HG03565 (cell line): ENCODE results near the gene QPRT.
"Not testable (repeated sequence)": the region's sequence is repeated elsewhere in the genome, so short reads cannot be mapped to it uniquely, and the experiment has no call there.

Source experiments
- ATAC-seq: cut with Tn5 transposase; IDR thresholded peaks from one replicate; pipeline ENCODE4 v1.9.1; 2021; ENCODE audit warnings: mild to moderate bottlenecking, moderate library complexity; ENCODE audit not compliant: unreplicated experiment

Gene QPRT

DNA sequence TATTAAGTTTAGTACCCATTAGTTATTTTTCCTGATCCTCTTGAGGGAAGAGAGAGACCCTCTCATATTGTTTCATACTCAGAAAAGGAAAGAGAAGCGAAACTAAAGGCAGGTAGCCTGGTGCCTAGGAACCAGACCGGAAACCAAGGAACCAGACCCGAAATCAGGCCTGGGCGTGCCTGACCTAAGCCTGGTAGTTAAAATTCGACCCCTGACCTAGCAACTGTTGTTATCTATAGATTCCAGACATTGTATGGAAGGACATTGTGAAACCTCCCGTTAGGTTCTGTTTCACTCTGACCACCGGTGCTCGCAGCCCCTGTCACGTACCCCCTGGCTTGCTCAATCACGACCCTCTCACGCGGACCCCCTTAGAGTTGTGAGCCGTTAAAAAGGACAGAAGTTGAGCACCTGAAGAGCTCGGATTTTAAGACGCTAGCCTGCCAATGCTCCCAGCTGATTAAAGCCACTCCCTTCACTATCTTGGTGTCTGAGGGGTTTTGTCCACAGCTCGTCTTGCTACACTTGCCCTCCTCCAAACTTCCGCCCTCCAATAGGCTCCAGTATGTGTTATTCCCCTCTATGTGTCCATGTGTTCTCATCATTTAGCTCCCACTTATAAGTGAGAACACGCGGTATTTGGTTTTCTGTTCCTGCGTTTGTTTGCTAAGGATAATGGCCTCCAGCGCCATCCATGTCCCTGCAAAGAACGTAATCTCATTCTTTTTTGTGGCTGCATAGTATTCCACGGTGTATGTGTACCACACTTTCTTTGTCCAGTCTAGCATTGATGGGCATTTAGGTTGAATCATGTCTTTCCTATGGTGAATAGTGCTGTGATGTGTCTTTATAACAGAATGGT, 10.7 kb downstream of the QPRT start:
- not testable (repeated sequence) for ATAC-seq

DNA sequence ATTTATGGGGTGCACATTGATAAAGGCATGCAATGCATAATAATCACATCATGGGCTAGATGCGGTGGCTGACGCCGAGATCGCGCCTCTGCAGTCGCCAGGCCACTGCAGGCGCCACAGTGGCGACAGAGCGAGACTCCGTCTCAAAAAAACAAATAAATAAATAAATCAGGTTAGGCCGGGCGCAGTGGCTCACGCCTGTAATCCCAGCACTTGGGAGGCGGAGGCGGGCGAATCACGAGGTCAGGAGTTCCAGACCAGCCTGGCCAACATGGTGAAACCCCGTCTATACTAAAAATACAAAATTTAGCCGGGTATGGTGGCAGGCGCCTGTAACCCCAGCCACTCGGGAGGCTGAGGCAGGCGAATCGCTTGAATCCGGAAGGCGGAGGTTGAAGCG, 13.6 kb downstream of the QPRT start:
- ATAC-seq: not testable (repeated sequence)

DNA sequence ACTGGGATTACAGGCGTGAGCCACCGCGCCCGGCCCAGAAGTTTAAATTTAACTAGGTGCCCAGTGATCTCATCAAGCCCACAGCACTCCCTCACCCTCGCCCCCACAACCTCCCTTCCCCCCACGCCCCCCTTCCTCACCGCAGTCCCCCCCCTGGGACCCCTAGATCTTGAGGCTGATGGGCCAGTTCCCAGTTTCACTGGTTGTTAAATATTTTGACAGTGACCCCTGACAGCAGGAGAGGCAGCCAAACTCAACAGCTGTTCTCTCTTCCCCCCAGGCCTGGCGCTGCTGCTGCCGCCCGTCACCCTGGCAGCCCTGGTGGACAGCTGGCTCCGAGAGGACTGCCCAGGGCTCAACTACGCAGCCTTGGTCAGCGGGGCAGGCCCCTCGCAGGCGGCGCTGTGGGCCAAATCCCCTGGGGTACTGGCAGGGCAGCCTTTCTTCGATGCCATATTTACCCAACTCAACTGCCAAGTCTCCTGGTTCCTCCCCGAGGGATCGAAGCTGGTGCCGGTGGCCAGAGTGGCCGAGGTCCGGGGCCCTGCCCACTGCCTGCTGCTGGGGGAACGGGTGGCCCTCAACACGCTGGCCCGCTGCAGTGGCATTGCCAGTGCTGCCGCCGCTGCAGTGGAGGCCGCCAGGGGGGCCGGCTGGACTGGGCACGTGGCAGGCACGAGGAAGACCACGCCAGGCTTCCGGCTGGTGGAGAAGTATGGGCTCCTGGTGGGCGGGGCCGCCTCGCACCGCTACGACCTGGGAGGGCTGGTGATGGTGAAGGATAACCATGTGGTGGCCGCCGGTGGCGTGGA, 15.6 kb downstream of the QPRT start:
- no peak for ATAC-seq

GRCh38 chr16:29695675-29696074, 16.7 kb downstream of the QPRT start:
- not testable (repeated sequence) for ATAC-seq

DNA sequence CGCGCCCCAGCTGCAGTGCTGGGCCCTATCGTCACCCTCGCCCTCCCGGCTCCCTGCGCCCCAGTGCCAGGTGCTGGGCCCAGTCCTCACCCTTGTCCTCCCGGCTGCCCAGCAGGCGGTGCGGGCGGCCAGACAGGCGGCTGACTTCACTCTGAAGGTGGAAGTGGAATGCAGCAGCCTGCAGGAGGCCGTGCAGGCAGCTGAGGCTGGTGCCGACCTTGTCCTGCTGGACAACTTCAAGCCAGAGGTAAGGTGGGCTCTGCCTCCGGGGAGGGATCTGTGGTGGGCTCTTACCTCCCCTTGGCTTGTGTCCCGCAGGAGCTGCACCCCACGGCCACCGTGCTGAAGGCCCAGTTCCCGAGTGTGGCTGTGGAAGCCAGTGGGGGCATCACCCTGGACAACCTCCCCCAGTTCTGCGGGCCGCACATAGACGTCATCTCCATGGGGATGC, 17.9 kb downstream of the QPRT start:
- ATAC-seq: no peak

- no peak for ATAC-seq
Observed at GRCh38 chr16:29697391-29697790, 18.4 kb downstream of the QPRT start.

- ATAC-seq: no peak
Observed at GRCh38 chr16:29698042-29698441, 19.1 kb downstream of the QPRT start.

- no peak for ATAC-seq
Observed at GRCh38 chr16:29698484-29699323, 19.7 kb downstream of the QPRT start.

GRCh38 chr16:29699324-29700219, 20.6 kb downstream of the QPRT start:
- ATAC-seq: no peak

DNA sequence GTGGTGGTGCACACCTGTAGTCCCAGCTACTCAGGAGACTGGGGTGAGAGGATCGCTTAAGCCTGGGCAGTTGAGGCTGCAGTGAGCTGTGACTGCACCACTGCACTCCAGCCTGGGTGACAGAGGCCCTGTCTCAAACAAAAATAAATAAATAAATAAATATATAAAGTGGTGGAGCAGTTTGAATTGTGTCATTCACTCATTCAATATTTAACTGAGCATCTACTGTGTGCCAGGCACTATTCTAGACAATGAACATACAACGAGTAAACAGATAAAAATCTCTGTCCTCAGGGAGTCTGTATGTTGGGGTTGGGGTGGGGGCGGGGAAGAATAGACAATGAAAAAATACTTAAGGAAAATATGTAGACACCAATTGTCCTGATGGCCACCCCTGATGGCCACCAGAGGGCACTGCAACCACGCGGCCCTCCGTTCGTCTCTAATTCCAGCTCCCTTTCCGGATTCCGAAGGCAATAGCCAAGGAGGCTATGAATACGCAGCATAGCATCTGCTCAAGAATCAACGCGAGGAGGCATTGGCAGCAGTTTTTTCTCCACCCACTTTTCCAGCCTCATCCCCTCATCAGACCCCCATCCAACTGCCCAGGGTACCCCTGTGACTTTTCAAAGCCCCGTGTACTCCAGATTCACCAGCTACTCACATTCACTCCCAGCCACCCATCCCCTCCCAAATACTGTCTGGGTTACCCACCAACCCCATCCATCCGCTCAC, 21.4 kb downstream of the QPRT start:
- no peak for ATAC-seq

DNA sequence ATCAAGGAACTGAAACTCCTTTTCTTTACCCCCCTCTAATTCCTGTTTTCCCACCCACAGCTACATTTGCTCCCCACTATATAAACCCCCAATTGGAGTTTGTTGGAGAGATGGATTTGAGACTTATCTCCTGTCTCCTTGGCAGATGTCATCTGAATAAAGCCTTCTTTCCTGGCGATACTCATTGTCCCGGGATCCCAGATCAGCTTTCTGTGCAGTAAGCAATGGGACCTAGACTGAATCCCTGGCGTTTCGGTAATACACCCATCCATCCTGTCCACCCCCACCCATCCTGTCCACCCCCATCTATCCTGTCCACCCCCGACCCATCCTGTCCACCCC, 22.2 kb downstream of the QPRT start:
- no peak for ATAC-seq

GRCh38 chr16:29702269-29702668, 23.3 kb downstream of the QPRT start:
- no peak for ATAC-seq

GRCh38 chr16:29705030-29705429, 26.1 kb downstream of the QPRT start:
- ATAC-seq: no peak

DNA sequence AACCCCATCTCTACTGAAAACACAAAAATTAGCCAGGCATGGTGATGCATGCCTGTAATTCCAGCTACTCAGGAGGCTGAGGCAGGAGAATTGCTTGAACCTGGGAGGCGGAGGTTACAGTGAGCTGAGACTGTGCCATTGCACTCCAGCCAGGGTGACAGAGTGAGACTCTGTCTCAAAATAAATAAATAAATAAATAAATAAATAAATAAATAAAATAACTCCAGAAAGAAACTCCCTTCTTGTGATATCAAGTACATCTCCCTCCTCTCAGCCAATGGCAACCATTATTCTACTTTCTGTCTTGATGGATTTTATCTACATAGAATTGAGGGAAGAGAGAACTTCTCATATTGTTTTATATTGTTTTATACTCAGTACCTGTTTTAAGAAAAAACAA, 28.2 kb downstream of the QPRT start:
- ATAC-seq: not testable (repeated sequence)

GRCh38 chr16:29708917-29709600, 30.1 kb downstream of the QPRT start:
- no peak for ATAC-seq

- not testable (repeated sequence) for ATAC-seq
Observed at GRCh38 chr16:29709657-29710056, 30.7 kb downstream of the QPRT start.

DNA sequence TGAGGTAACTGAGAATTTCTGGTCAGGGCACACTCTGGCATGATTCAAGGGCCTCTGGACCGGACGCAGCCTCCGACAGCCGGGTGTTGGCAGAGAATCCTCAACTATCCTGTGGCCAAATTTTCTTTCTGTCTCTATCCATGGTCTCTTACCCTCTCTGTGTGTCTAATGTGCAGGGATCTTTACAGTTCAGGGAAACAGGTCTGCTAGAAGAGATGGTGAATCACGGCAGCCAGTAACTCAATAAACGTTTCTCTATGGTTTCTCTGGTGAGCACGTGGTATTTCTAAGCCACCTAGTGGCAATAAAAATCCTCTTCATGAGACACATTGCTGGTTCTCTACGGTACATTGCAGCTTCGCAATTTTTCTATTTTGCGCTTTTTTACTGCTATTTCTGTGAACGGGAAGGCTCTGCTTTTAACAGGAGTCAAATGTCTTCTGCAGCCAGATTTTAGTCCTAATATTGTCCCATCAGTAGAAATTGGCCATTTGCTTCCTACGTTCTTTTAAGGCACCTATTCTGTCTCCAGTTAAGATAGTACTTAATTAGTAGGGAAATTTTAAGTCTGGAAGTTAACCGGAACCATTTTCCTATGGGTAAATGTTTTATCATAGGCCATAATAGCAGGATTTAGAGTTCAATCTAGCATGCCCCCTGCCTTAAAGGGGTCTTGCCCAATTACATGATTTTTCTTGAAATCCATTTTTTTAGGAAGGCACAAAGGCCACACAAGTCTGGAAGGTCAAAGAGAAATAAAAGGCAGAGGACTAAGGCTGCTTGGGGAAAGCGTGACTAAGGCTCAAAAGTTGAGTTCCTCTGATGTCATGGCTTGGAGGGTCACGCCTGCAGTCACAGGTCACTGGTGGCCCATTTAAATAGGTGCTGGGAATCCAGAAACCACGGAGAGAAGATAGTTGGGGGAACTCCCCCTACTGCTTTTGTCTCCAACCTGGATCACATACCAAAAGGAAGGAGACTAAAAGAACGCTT, 31.5 kb downstream of the QPRT start:
- ATAC-seq: no peak

- ATAC-seq: no peak
Observed at GRCh38 chr16:29712809-29713208, 33.8 kb downstream of the QPRT start.
